Progenitor cell of endocrine pancreas (in vitro differentiated cells): ENCODE measurements around the gene SMPD3. TPM values are rescaled to one million over a fixed set of nuclear protein-coding genes. Genes with fewer than 3 reads are reported as not detected.

Experiments
- DNase-seq: peaks from one replicate; pipeline ENCODE4 v3.0.0; 2021; ENCODE audit warnings: low spot score; ENCODE audit not compliant: unreplicated experiment
- H3K27ac Mint-ChIP-seq: 2 replicates; pipeline ENCODE4 v1.8.0; 2021; ENCODE audit warnings: mild to moderate bottlenecking, moderate library complexity, mixed read lengths
- H3K27me3 Mint-ChIP-seq: 2 replicates; pipeline ENCODE4 v1.8.0; 2021; ENCODE audit warnings: mixed read lengths
- H3K36me3 Mint-ChIP-seq: 2 replicates; pipeline ENCODE4 v1.8.0; 2022; ENCODE audit warnings: mixed read lengths; ENCODE audit not compliant: insufficient read depth
- H3K4me1 Mint-ChIP-seq: 2 replicates; pipeline ENCODE4 v1.8.0; 2021; ENCODE audit warnings: low read depth, mixed read lengths
- H3K4me3 Mint-ChIP-seq: 2 replicates; pipeline ENCODE4 v1.8.0; 2021; ENCODE audit warnings: low read depth, mild to moderate bottlenecking, moderate library complexity, mixed read lengths
- H3K9me3 Mint-ChIP-seq: 2 replicates; pipeline ENCODE4 v1.8.0; 2021; ENCODE audit warnings: low read depth, mixed read lengths
- total RNA-seq: library from RNA; stranded (reverse); gene quantifications from 2 replicates; pipeline ENCODE4 v1.2.1, GENCODE V29; 2021
- TF ChIP-seq, protein P1 (sequence below): fragments of 200-600 bp; sonication (generic); IDR thresholded peaks from one replicate; pipeline ENCODE4 v1.5.0; 2021; ENCODE audit warnings: antibody characterized with exemption, mild to moderate bottlenecking; ENCODE audit not compliant: unreplicated experiment

Gene SMPD3
- total RNA-seq, 1 donor from 2014 or later = 1.7 TPM

DNA sequence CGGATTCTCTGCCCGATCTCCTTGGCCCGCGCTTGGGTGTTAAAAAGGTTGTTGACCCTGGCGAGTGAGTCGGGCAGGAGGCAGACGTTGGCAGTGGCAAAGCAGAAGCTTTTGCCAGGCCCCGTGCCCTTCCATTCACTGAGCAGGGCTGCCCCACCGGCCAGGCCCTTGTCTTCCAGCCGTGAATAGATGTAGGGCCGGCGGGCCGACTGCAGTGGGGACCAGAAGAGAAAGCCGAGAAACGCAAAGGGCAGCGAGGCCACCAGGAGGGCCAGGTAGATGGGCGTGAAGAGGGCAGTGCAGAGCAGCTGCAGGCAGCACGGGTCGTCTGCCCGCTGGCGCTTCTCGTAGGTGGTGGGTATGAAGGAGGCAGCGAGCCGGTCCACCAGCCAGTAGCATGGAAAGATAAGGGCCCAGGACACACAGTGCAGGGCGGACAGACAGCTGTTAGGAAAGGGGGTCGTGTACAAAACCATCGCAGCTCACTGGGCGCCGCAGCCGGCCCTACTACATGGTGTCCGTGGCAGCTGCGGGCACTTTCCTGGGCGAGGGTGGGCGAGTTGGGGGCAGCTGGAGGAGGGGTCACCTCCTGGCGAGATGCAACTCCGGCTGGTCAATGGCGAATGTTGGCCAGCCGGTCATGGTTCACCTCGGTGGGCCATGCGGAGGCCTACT is 76.5 kb downstream of the SMPD3 start:
- Mint-ChIP-seq H3K27me3 (peaks cover 14% of the 10 kb centered on the region), H3K27ac (no peak overlapping the region), H3K4me3 (no peak overlapping the region), H3K36me3 (no peaks in the 10 kb centered on the region), H3K4me1 (peaks cover 36% of the 10 kb centered on the region), H3K9me3 (no peaks in the 10 kb centered on the region)
- DNase-seq = no peak
- TF ChIP-seq, protein P1, sequence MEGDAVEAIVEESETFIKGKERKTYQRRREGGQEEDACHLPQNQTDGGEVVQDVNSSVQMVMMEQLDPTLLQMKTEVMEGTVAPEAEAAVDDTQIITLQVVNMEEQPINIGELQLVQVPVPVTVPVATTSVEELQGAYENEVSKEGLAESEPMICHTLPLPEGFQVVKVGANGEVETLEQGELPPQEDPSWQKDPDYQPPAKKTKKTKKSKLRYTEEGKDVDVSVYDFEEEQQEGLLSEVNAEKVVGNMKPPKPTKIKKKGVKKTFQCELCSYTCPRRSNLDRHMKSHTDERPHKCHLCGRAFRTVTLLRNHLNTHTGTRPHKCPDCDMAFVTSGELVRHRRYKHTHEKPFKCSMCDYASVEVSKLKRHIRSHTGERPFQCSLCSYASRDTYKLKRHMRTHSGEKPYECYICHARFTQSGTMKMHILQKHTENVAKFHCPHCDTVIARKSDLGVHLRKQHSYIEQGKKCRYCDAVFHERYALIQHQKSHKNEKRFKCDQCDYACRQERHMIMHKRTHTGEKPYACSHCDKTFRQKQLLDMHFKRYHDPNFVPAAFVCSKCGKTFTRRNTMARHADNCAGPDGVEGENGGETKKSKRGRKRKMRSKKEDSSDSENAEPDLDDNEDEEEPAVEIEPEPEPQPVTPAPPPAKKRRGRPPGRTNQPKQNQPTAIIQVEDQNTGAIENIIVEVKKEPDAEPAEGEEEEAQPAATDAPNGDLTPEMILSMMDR = no peak

DNA sequence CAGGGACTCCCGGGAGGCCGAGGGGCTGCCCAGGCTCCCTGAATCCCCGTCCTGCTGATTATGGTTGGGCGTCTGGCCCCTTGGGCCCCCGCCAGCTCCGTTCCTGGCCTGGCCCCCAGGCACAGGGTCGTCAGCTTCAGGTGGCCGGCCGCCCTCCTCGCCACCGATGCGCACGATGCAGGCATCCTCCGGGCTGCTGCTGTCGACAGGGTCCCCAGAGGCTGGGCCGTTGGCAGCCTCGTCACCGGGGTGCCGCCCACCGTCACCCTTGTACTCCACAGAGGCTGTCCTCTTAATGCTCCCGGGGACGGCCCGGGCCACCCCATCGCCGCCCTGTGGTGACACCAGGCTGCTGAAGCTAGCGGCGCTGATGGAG is 77.0 kb downstream of the SMPD3 start:
- peaks cover 14% of the 10 kb centered on the region for H3K27me3 Mint-ChIP-seq
- peaks cover 36% of the 10 kb centered on the region for H3K4me1 Mint-ChIP-seq
- no peak overlapping the region for H3K27ac Mint-ChIP-seq
- H3K9me3 Mint-ChIP-seq = no peaks in the 10 kb centered on the region
- H3K36me3 Mint-ChIP-seq = no peaks in the 10 kb centered on the region
- DNase-seq = no peak
- TF ChIP-seq, protein P1 = no peak
- H3K4me3 Mint-ChIP-seq = no peak overlapping the region

DNA sequence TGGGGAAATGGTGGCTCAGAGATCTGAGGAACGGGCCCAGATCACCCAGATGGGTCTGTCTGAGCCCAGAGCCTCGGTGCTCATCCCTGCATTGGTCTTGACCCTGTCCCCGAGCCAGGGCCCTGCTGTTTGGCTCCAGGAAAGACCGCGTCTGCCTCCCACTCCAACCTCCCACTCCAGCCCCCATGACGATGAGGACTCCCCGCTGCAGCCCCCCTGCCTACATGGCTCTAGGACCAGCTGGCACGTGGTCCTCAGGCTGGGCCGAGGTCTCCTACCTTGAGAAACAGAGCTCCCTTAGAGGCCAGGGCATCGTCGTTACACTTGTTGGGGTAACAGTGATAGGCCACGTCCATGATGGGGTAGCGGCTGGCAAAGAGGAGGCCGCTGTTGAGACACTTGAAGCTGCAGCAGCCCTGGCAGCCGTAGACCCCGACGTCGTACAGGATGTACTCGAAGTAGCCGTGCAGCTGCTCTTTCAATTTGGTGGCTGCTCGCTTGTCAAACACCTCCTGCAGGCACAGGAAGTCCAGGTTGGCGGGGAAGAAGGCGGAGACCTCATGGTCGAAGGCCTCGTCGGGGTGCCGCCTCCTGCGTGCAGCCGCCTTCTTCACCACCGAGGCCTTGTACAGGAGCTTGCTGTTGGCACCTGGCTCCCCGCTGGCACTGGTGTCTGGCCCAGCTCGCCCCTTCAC is 77.6 kb downstream of the SMPD3 start:
- Mint-ChIP-seq H3K4me1 (peaks cover 36% of the 10 kb centered on the region), H3K9me3 (no peaks in the 10 kb centered on the region), H3K27ac (no peak overlapping the region), H3K4me3 (no peak overlapping the region), H3K27me3 (peaks cover 14% of the 10 kb centered on the region), H3K36me3 (no peaks in the 10 kb centered on the region)
- TF ChIP-seq, protein P1 = no peak
- no peak for DNase-seq

DNA sequence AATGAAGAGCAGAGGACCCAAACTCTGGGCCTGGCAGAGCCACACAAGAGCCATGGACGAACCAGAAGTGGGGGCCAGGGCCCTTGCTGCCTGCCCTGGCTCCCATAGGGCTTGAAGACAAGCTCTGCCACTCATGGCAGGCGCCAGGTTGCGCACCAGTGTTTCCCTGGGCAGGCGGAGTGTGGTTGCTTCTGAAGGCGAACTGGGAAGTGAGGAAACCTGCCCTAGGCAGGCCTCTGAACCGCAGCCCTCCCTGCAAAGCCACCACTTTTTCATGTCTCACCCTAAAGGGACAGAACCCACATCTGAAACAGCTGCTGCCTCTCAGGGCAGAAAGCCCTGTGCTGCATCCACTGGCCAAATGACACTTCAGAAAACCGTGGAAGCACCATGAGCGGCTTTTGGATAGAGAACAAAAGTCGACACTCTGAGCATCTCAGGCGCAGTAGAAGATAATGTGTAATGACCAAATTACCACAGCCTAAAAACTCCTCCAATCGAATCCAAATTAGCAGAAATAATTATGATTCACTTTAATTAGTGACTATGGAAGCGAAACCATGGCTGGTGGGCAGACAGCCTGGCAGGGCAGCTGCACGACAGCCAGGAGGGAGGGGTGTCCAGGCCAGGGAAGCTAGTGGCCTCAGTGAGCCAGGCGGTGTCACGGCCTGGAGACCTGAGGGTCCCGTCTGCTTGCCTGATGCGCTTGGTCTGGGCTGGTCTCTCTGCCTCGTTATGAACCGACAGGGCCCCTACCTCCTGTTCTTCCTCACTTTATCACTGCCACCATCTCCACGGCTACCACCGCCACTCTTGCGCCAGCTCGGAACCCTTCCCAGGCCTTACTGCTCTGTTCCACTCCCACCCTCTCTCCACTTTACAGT is 78.4 kb downstream of the SMPD3 start:
- TF ChIP-seq, protein P1 = no peak
- Mint-ChIP-seq H3K36me3 (no peaks in the 10 kb centered on the region), H3K27me3 (peaks cover 14% of the 10 kb centered on the region), H3K4me1 (peaks cover 33% of the 10 kb centered on the region), H3K4me3 (no peak overlapping the region), H3K9me3 (no peaks in the 10 kb centered on the region), H3K27ac (no peak overlapping the region)
- DNase-seq = no peak

DNA sequence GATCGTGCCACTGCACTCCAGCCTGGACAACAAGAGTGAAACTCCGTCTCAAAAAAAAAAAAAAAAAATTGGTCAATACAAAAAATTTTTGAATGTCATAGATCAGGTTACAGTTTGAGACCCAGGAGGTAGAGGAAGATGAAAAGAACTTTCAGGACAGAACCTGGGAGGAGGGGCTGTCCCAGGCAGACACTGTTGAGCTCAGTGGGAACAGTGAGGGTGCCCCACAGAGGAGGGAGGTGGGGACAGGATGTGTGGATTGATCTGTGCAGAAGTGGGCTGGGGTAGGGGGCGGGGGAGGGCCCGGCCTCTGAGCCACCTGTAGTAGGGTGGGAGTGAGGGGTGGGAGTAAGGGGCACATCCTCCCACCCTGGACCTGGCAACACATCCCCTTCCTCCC is 79.1 kb downstream of the SMPD3 start:
- TF ChIP-seq, protein P1 = no peak
- peaks cover 14% of the 10 kb centered on the region for H3K27me3 Mint-ChIP-seq
- DNase-seq = no peak
- no peaks in the 10 kb centered on the region for H3K36me3 Mint-ChIP-seq
- H3K9me3 Mint-ChIP-seq = no peaks in the 10 kb centered on the region
- H3K4me1 Mint-ChIP-seq = peaks cover 28% of the 10 kb centered on the region
- no peak overlapping the region for H3K4me3 Mint-ChIP-seq
- H3K27ac Mint-ChIP-seq = no peak overlapping the region
